HG03060 (cell line): ENCODE measurements around the gene TRIP12.
"Not testable (repeated sequence)": the region's sequence is repeated elsewhere in the genome, so short reads cannot be mapped to it uniquely, and the experiment has no call there.

Experiments
- ATAC-seq: cut with Tn5 transposase; IDR thresholded peaks from one replicate; pipeline ENCODE4 v1.9.1; 2021; ENCODE audit warnings: low read depth, moderate number of reproducible peaks; ENCODE audit not compliant: unreplicated experiment

TRIP12 gene

DNA sequence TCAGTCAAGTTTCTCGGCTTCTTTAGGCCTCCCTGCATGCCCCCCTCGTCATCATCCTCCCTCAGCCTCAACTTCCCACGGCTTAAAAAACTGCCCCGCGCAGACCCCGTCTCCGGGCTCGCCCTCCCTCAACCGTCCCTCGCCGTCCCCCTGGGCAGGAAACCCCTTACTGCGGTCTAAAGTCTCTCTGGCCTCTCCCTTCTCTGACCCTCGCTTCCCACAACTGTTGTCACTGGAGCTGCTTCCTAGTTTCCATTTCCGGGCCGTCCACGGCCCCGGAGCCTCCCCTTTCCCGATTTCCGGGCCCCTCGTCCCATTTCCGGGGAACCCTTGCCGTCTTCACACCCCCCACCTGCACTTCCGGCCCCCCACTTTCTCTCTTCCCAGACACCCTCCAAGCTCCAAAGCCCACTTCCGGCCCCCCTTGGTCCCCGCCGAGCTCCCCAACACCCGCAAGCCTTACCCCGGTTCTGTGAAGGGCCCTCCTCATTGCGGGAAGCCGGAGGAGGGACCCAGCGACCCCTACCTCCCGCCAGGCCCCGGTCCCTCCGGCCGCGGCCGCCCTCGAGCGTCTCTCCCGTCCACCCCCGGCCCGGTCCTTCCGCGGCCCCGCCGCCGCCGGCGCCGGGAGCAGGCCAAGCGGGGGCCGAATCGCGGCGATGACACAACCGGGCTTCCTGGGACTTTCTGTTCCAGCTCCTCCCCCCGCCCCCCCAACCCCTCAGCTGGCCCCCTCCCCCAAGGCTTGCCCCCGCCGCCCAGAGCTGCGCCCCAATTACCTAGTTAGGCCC lies 513 bp downstream of the TRIP12 start:
- ATAC-seq = no peak

DNA sequence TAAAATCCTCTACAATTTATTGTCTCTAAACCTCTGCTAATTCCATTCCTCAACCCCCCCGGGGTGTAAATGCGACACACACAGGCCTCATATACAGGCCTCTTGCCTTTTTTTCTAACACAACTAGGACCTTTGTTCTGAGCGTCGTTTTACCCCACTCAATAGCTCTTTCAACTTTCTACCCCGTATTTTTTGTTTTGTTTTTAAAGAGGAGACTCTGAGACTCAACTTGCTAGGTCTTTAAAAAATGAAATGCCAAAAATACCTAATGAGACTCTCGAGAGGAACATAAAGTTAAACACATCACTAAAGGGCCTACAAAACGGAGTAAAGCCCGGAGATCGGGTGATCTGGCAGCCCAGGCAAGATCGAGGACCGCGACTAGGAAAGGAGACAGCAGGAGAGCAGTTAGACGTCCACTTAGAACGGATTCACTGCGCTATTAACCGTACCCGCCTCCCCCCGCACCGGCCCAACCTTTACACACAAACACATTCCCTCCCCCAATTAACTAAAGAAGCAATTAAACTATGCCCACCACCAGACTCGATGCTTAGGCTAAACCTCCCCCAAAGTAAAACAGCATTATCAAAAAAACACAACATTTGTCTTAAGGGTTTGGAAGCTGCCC lies 1.7 kb downstream of the TRIP12 start:
- no peak for ATAC-seq

DNA sequence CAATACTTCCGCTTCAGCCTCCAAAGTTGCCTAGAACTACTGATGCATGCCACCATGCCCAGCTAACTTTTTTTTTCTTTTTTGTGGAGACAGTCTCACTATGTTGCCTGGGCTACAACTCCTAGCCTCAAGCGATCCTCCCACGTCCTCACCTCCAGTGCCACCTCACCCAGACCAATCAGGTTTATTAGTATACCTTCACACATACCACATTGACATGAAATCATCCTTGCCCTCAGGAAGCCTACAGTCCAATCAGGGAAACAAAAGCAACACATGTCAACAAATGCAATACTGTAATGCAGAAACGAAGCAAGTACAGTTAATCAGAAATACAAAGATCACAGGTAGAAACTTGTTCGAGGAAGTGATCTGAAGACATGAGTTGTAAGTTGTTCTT lies 4.0 kb downstream of the TRIP12 start:
- ATAC-seq = no peak

DNA sequence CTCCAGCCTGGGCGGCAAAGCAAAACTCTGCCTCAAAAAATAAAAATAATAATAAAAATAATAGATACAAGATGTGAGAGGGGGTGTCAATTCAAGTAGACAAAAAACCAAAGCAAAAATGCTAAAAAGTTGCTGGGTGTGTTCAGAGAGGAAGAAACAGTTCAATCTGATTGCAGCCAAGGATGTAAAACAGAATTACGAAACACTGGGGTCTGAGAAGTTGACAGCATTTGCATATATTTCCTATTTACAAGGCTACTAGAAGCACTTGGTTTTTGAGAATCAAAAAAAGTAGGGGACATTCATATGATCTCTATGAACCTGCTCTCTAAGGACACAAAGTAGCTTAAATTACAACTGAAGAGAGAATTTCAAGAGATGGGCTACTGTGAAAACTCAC lies 7.6 kb downstream of the TRIP12 start:
- no peak for ATAC-seq

DNA sequence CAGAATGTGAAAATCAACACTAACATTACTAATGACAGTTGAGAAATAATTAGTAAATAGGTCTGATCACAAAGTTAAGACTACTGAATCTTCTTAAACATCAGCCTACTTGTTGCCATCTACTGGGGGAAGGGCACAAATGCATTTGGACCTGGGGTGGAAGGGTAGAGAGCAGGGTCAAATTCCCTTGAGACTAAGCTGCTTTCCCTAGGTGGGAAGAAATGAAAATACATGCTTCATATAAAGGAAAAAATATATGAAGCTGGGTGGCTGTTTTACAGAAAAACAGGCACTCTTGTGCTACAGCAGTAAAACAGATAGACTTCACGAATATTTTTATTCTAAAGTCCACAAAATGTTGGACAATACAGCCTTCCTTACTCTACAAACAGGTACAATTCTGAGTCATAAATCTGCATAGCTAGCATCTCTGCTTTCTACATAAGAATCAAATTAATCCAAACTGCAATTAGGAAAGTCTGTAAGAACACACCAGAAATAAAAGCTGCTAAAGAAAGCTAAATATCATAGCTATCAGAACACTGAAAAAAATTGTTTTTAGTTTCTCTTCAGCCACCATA lies 10.9 kb downstream of the TRIP12 start:
- ATAC-seq = no peak

DNA sequence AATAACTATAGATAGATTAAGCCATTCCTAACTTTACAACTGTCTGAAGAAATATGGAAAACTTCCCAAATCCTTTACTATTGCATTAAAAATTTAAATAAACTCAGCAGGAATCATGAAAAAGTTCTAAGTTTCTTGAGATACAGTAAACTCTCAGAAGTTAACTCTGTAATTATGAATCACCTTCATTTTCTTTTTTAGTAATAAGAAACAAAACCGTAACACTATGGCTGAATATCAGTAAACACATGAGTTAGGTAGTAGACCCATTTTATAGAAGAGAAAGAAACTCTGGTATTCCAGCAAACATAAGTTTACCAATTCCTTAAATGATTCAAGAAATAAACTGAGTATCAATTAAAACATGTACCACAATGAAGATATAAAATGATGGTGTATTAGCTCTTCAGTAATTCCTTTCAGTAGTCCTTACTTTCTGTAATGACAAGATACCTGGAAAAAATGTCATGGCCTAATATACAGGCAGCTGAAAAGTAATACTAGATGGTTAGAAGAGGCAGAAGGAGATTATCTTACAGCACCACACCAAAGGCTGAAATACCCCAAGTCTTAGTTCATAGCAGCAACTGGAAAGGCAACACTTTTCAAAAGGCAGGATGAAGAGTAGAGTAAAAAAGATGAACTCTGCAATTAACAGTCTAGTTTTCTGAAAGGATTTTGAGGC lies 11.5 kb downstream of the TRIP12 start:
- no peak for ATAC-seq

DNA sequence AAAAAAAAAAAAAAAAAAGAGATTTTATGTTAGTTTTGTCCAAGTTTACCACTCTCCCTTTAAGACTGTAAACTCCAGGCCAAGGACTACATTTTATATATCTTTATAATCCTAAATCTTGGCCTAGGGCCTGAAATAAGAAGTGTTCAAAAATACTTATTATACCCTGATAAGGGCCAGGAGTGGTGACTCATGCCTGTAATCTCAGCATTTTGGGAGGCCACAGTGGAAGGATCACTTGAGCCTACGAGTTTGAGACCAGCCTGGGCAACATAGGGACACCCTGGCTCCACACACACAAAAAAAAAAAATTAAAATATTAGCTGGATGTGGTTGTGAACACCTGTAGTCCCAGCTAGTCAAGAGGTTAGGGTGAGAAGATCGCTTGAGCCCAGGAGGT lies 12.7 kb downstream of the TRIP12 start:
- ATAC-seq = no peak

DNA sequence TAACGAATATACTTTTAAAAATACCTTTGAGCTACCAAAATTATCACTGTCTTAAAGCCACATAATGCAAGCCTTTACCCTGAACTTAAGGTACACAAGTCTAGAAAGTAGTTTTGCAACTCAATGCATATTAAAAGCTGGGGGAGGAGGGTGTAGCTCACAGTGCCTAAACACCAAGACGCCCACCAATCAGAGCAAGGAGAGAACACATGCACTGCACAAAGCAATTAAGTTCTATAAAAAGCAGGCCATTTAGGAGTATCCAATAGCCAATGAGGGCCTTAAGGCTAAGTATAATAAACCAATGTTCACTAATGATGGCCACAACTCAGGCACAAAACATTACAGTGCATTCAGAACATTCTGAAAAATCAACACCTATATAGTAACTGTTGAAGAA lies 16.2 kb downstream of the TRIP12 start:
- no peak for ATAC-seq

DNA sequence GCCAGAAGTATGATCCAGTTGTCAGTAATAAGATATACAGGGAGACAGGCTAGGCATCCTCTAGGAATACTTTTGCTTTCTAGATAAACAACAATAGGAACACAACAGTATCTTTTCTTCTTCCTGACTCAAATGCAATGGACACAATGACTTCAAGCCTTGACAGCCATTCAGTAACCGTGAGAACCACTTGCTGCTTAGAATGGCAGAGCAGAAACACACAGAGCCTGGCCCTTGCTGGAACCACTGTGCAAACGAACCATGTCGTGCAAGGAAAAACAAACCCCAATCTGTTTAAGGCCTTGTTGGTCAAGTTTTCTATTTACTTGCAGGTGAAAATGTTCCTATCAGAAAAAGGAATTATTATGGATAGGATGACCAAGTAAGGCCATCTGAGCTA lies 18.8 kb downstream of the TRIP12 start:
- no peak for ATAC-seq

DNA sequence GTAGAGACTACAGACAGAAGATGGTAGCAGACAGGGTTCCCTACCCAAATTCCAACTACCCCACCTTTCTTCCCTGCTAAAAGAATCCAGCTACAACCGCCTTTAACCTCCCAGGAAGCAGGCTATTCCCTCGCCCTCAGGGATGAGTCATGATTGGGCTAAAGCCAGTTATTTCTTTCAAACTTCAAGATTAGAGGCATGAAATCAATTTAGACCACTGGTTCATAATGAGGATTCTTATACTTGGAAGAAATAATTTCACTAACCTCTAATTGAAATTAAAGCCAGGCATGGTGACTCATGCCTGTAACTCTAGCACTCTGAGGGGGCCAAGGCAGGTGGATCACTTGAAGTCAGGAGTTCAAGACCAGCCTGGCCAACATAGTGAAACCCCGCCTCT lies 20.0 kb downstream of the TRIP12 start:
- no peak for ATAC-seq

DNA sequence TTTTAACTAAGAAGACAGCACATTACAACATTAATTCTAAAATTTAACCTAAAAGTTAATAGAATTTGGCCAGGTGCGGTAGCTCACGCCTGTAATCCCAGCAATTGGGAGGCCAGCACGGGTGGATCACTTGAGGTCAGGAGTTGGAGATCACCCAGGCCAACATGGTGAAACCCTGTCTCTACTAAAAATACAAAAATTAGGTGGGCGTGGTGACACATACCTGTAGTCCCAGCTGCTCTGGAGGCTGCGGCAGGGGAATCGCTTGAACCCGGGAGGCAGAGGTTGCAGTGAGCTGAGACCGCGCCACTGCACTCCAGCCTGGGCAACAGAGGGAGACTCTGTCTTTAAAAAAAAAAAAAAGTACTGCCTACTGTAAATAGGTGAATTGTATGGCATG lies 21.3 kb downstream of the TRIP12 start:
- ATAC-seq = not testable (repeated sequence)

DNA sequence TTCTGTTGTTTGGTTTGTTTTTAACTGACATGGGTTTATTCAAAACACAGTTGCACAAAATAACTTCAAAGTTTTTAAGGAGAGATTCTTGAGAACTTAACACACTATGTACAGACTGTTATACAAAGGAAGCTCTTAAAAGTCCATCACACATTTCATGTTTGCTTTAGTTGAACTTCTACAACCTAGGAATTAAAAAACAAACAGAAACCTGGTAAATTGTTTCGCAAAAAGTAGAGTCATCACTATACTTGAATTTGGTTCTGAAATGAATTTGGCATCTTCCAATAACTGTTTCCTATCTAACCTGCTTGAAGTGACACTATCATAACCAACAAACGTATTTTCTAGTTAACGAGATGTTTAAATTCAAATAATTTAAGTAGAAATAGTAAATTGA lies 21.8 kb downstream of the TRIP12 start:
- ATAC-seq = no peak

DNA sequence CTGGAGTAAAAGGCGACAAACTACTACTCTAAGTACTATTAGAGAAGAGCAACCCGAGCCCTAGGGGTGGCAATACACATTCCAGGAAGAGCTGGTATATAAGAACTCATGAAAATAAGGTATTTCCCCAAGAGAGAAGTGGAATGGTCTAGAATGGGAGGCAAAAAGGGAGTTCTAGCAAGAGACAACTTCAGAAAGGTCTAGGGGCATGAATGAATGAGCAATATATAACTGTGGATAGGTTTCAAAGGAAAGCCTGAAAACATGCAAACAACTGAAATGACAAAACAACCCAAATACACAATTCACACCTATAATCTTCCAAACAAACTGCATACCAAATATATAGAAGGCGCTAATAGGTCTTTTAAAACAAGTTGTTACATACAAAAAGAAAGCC lies 22.2 kb downstream of the TRIP12 start:
- ATAC-seq = no peak

DNA sequence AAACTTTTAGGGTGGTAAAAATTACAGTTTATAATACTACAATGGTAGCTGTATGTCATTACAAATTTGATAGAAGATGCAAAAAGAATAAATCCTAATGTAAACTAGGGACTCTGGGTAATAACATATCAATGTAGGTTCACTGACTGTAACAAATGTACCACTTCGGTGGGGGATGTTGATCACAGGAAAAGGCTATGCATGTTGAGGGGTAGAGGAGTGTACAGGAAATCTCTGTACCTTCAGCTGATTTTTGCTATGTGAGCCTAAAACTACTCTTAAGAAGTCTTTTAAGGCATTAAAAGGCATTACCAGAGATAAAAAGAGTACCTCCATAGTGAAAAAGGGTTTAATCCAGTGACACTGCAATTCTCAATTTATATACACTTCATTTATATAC lies 25.0 kb downstream of the TRIP12 start:
- no peak for ATAC-seq

DNA sequence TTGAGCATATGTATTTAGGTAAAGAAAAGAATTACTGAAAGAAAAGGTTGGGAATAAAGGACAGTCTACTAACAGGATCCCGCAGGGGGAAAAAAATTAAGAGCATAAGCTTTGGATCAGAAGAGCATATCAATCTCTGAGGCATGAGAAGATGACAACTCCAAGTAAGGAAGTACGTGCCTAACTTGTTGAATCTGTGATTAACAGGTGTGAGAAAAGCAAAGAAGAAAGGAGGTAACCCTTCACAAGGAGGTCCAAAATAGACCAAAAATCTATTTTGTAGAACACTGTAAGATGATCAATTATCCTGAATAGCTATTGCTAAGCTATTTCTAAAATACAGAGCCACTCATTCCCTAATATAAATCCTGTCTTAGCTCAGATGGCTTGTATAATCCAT lies 32.8 kb downstream of the TRIP12 start:
- ATAC-seq = no peak

DNA sequence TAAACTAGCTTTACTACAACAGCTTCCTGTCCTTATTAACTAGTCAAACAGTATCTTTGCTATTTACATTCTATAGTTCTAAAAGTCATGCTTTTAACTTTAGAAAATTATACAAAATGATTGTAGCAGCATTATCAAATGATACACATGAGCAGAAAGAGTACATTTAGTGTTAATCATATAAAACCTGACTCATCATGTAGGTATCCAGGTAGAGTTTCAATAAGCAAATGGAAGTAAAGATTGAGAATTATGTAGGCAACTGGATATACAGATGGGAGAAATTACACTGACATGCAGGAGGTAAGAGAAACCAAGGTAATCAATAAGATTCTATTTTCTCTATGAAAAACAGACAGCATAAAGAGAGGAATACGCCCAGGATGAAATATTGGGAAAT lies 33.8 kb downstream of the TRIP12 start:
- no peak for ATAC-seq

DNA sequence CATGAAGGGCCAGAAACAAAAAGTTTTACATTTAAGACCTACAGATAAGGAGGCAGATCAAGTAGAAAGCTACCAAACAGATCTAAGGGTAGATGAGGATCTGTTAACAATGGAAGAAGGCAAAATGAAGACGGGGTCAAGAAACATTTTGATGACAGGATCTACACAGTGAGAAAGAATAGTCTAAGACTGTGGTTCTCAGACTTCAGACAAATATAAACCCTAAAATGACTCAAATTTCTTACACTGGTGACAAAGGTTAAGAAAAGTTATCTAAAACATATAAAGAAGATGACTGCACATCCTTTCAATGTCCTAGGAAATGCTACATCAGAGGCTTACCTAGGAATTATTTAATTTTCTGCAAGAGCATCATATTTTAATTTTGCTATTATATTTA lies 34.4 kb downstream of the TRIP12 start:
- no peak for ATAC-seq

DNA sequence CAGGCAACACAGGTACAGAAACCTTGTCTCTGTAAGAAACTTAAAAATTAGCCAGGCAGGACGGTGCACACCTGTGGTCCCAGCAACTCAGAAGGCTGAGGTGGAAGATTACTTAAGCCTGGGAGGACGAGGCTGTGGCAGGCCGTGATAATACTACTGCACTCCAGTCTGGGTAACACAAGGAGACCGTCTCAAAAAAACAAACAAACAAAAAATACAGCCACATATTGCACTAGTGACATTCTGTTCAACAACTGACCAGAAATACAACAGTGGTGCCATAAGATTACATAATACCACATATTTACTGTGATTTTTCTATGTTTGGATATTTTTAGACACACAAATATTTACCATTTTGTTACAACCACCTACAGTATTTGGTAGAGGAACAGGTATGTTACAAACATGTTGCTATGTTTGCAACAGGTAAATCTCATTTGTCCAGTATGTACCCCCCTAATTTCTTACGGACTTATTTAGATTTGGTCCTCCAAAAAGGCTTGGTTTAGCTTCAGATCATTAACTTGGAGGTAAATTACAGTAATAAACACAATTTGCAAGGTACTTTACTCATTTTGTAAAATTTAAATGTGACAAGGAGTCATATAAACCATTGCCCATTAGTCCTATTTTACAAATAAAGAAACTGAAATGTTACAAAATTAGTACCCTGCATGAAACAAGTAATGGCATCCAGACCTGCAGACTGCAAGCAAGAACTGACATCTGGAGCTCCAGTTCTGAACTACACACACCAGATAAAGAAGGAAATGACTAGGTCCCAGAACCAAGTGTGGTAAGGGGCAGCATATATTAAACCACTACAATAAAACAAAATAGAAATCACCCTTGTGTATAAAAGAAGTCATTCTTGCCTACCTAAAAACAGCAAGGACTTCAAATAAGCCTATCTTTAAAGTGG lies 36.8 kb downstream of the TRIP12 start:
- ATAC-seq = peak; percentile 65

DNA sequence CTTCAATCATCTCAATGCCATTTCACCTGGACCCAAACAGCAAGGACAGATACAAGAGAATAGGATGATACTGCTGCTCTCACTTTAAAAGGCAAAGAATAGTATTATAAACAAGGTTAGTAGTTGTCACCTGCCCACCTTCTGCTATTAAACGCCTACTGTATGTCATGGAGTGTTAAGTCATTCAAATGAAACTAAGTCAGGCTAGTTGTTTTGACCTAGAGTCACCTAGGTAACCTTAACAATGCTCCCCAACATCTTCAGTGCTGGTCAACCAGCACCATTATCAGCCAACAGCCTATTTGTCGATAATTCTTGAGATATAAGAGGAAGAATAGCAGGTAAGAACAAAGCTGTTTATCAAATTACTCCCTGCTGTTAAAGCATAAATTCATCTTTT lies 39.2 kb downstream of the TRIP12 start:
- ATAC-seq = no peak

DNA sequence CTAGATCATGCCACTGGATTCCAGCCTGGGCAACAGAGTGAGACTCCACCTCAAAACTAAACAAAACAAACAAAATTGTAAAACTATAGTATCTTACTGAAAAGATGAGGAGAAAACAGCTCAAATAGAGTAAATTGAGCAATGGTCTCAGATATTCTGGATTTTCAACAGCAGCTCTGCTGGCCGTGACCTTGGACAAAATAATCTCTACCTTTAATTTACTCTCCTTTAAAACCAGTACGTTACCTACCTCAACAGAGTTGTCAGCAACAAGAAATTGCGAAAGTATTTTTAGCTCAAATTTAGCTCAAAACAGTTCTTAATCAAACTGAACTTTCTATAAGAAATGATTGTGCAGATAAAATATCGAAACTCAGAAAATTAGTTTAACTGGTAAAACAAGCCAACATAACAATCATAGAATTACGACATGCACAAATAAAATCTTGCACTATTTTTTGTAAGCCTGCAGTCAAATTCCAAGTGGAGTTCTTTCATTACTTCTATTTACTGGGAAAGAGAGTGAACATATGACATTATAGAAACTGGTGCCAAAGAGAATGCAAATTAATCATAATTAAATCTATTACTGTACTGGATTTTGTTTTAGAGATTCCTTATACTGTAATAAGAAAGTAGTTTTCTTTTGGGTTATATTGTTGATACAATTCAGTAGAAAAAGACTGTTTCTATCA lies 40.8 kb downstream of the TRIP12 start:
- no peak for ATAC-seq
